Spleen (tissue), 11 donors: ENCODE data around the gene MACROD2. TPM values are rescaled to one million over a fixed set of nuclear protein-coding genes. Genes with fewer than 3 reads are reported as not detected.

Experiments used
- DNase-seq: peaks from one replicate; pipeline ENCODE4 v3.0.0-alpha.2; 2020
- H3K27ac ChIP-seq, 8 donors: fragments of 200-600 bp; sonication (generic) in 7 of 8; 1 replicate in 4 of 8; 2 replicates in 4 of 8; pipeline versions ENCODE4 v1.5.0 to v1.8.0; 2016 to 2021; ENCODE audit warnings: inconsistent platforms in 4 of 8, mild to moderate bottlenecking in 4 of 8, moderate library complexity in 1 of 8
- H3K27me3 ChIP-seq, 7 donors: fragments of 200-600 bp; sonication (generic) in 6 of 7; replicated peaks in 1 of 7; 1 replicate in 4 of 7; 2 replicates in 3 of 7; pipeline versions ENCODE4 v1.5.0 to v1.8.0; 2016 to 2021; ENCODE audit warnings: inconsistent platforms in 3 of 7, mild to moderate bottlenecking in 1 of 7
- H3K36me3 ChIP-seq, 6 donors: fragments of 200-600 bp; sonication (generic) in 5 of 6; 1 replicate in 4 of 6; 2 replicates in 2 of 6; pipeline versions ENCODE4 v1.5.0 to v1.8.0; 2016 to 2021; ENCODE audit warnings: inconsistent platforms in 2 of 6
- H3K4me1 ChIP-seq, 6 donors: fragments of 200-600 bp; sonication (generic) in 5 of 6; 1 replicate in 3 of 6; 2 replicates in 3 of 6; pipeline versions ENCODE4 v1.5.0 to v1.8.0; 2016 to 2021; ENCODE audit warnings: inconsistent platforms in 3 of 6
- H3K4me3 ChIP-seq, 8 donors: fragments of 200-600 bp; sonication (generic) in 7 of 8; 1 replicate in 4 of 8; 2 replicates in 4 of 8; pipeline versions ENCODE4 v1.5.0 to v1.8.0; 2016 to 2021; ENCODE audit warnings: inconsistent platforms in 4 of 8, mild to moderate bottlenecking in 4 of 8, moderate library complexity in 2 of 8
- H3K9me3 ChIP-seq, 8 donors: fragments of 200-600 bp; sonication (generic) in 7 of 8; 1 replicate in 4 of 8; 2 replicates in 4 of 8; pipeline versions ENCODE4 v1.5.0 to v1.8.0; 2016 to 2021; ENCODE audit warnings: inconsistent platforms in 4 of 8
- POLR2A ChIP-seq, 3 donors: fragments of 450-650 bp; IDR thresholded peaks; one replicate each; pipeline ENCODE4 v1.5.1; 2017; ENCODE audit warnings: antibody characterized with exemption in 3 of 3, mild to moderate bottlenecking in 1 of 3
- POLR2AphosphoS5 ChIP-seq, 3 donors: sonication (generic); formaldehyde crosslinking; IDR thresholded peaks; one replicate each; pipeline ENCODE4 v1.5.1; 2017; ENCODE audit warnings: antibody characterized with exemption in 3 of 3
- WGBS, 5 donors: extraction: QIAGEN DNeasy Blood & Tissue Kit in 3 of 5; methylation state at CpG; one replicate each; pipeline versions ENCODE4 v1.1.5 to v1.1.7; 2013 to 2018; 5-methylcytosine and 5-hydroxymethylcytosine counted together
- intact Hi-C: fragments of 100-400 bp; cut with DNase I; formaldehyde crosslinking; loops from one replicate; pipeline ENCODE4 v1.15.0; 2023; ENCODE audit warnings: low total_unique reads
- polyA plus RNA-seq, 3 donors: library from polyadenylated mRNA; stranded (reverse); fragments of 200-250 nt; gene quantifications; one replicate each; pipeline ENCODE4 v1.2.1, GENCODE V29; 2013
- total RNA-seq, 7 donors: library from RNA; depleted of rRNA in 3 of 7; stranded (reverse); fragments of >200 nt in 3 of 7; fragmentation: NEBNext Ultra II Directional in 4 of 7; extraction: Animal tissue kit (Norgen Biotek cat#: 25700) in 4 of 7; gene quantifications; one replicate each; pipeline versions ENCODE4 v1.1.0 to v1.2.1, GENCODE V29; 2016 to 2021
- TF ChIP-seq, protein P1 (sequence below), 11 experiments: fragments of 200-600 bp in 7 of 11; fragments of 450-650 bp in 4 of 11; sonication (generic) in 4 of 11; IDR thresholded peaks in 8 of 11; conservative IDR thresholded peaks in 3 of 11; 1 replicate in 7 of 11; 2 replicates in 4 of 11; pipeline versions ENCODE4 v1.4.0 to v1.8.0; 2016 to 2021; ENCODE audit warnings: antibody characterized with exemption in 11 of 11, inconsistent platforms in 4 of 11, mild to moderate bottlenecking in 1 of 11
- donor health status: healthy with polysubstance abuse.
- donor health status: DM: no; HTN: no; CAD: no; lungs with moderate emphysema.
- donor health status: DM: no; HTN: no; CAD: no.
- donor health status: Bipolar disorder and iron deficiency.
- donor health status: healthy.
- donor health status: DM: no; HTN: no; CAD: no.
- donor health status: DM: yes; HTN: yes; CAD: no.

MACROD2 gene
- total and polyA plus RNA-seq, 10 donors, result 1.5 to 4.7 (median 3.4) TPM

DNA sequence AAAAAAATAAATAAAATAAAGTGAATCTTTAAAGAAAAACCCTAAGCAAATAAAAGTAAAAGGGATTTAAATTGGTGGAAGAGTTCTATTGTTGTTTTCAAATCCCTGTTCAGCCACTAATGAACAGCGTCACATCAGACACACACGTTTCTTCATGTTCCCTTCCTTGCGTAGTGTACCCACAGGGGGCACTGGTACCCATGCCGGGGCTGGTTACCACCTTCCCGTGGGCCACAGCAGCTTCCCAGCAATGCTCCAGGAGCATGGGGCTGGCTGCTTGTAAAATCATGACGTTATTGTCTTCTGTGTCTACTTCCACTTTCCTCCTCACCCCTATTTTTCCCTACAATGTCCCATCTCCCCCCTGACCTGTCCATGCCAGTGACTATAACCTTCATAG, 1589.2 kb downstream of the MACROD2 start:
- 79 to 90% (median 84%) methylated on average over 6 of the region's 6 CpGs for WGBS, 5 donors
- no peaks in the 10 kb centered on the region for H3K4me1 ChIP-seq
- intact Hi-C loops, result no loop called here
- H3K4me3 ChIP-seq, result no peak overlapping the region
- H3K36me3 ChIP-seq, result no peaks in the 10 kb centered on the region
- no peaks in the 10 kb centered on the region for H3K9me3 ChIP-seq
- TF ChIP-seq POLR2A (IDR thresholded peaks at IDR 0.05), result no peak
- TF ChIP-seq, protein P1, sequence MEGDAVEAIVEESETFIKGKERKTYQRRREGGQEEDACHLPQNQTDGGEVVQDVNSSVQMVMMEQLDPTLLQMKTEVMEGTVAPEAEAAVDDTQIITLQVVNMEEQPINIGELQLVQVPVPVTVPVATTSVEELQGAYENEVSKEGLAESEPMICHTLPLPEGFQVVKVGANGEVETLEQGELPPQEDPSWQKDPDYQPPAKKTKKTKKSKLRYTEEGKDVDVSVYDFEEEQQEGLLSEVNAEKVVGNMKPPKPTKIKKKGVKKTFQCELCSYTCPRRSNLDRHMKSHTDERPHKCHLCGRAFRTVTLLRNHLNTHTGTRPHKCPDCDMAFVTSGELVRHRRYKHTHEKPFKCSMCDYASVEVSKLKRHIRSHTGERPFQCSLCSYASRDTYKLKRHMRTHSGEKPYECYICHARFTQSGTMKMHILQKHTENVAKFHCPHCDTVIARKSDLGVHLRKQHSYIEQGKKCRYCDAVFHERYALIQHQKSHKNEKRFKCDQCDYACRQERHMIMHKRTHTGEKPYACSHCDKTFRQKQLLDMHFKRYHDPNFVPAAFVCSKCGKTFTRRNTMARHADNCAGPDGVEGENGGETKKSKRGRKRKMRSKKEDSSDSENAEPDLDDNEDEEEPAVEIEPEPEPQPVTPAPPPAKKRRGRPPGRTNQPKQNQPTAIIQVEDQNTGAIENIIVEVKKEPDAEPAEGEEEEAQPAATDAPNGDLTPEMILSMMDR (IDR thresholded peaks at IDR 0.05 in 8 of 11, conservative IDR thresholded peaks at IDR 0.05 in 3 of 11), result no peak
- TF ChIP-seq POLR2AphosphoS5 (IDR thresholded peaks at IDR 0.05), result no peak
- no peak overlapping the region for H3K27ac ChIP-seq
- no peaks in the 10 kb centered on the region for H3K27me3 ChIP-seq
- no peak for DNase-seq

DNA sequence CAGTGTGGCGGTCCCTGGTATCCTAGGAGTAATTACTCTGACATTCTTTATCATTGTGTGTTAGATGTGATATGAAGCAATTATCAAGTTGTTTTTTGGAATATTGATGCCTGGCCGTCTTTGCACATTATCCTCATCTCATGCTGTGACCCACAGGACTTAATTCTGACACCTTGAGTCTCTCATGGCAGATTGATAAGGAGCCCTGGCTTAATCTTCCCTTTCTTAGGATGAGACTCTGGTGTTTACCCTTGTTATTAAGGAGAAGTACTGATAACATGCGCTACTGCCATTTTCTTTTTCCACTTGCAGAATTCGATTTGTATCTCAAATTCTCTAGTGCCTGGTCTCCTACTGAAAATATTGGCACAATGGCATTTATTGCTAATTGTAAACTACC, 1597.8 kb downstream of the MACROD2 start:
- TF ChIP-seq POLR2AphosphoS5 (IDR thresholded peaks at IDR 0.05), result no peak
- TF ChIP-seq POLR2A (IDR thresholded peaks at IDR 0.05), result no peak
- TF ChIP-seq, protein P1 (IDR thresholded peaks at IDR 0.05 in 8 of 11, conservative IDR thresholded peaks at IDR 0.05 in 3 of 11), result no peak
- no peak for DNase-seq
- Histone ChIP-seq H3K36me3 (no peaks in the 10 kb centered on the region), H3K27me3 (no peaks in the 10 kb centered on the region), H3K4me1 (no peaks in the 10 kb centered on the region), H3K4me3 (no peak overlapping the region), H3K27ac (no peak overlapping the region), H3K9me3 (no peaks in the 10 kb centered on the region)
- intact Hi-C loops, result no loop called here
- WGBS, 5 donors, result 84 to 92% (median 85%) methylated on average over 4 of the region's 4 CpGs

DNA sequence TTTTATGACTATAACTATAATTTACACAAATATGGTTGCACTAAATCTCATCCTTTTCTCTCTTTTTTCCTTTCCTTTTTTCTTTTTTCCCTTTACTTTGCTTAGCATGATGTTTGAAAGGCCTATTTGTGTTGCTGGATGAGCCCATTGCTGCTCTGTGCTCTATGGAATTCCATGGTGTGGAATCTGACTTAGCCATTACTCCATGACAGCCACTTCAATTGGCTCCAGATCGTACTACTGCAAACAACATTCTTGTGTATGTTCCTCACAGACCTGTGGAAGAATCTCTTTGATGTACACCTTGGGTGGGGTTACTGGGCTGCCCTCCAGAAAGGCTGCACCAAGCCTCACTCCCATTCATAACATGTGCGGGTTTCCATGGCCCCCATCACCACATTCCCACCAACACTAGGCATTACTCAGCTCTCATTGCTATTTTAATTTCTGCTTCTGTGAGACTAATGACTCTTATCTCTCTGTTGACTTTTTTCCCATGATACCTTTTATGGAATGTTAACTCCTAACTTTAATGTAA, 1598.9 kb downstream of the MACROD2 start:
- Histone ChIP-seq H3K27ac (no peak overlapping the region), H3K9me3 (no peaks in the 10 kb centered on the region), H3K4me1 (no peaks in the 10 kb centered on the region), H3K4me3 (no peak overlapping the region), H3K27me3 (no peaks in the 10 kb centered on the region), H3K36me3 (no peaks in the 10 kb centered on the region)
- 73 to 90% (median 80%) methylated on average over 2 of the region's 2 CpGs for WGBS, 5 donors
- intact Hi-C loops, result no loop called here
- TF ChIP-seq, protein P1 (IDR thresholded peaks at IDR 0.05 in 8 of 11, conservative IDR thresholded peaks at IDR 0.05 in 3 of 11), result no peak
- TF ChIP-seq POLR2A (IDR thresholded peaks at IDR 0.05), result no peak
- TF ChIP-seq POLR2AphosphoS5 (IDR thresholded peaks at IDR 0.05), result no peak
- no peak for DNase-seq

DNA sequence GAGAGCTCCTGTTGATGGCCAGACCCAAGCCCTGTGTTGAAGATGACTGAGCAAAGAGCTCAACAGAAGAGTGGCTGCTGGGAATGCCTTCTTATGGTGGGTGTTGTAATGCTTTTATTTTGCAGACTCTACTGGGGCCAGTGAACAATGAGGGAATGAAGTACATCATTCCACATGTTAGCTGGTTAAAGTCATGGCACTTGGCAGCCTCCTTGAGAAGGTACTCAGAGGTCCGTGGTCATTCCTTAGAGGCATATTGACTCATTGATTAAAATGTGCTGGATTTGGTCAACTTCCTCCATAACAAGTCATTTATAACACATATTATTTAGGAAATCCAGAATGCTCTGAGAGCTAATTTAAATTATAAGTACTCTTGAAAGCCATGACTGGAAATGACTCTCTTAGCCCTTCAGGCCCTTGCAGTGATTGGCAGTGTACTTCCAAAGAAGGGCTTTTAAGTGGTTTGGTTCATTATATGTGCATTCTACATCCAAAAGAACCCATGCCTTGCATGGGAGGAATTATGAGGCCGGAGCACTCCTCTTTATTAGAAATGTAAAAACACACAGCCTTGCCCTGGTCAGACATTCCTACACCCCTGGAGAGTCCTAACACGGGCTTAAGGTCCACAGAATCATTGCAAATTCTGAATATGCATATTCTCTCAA, 1601.0 kb downstream of the MACROD2 start:
- Histone ChIP-seq H3K4me1 (no peaks in the 10 kb centered on the region), H3K27ac (no peak overlapping the region), H3K36me3 (no peaks in the 10 kb centered on the region), H3K4me3 (no peak overlapping the region), H3K27me3 (no peaks in the 10 kb centered on the region), H3K9me3 (no peaks in the 10 kb centered on the region)
- intact Hi-C loops, result no loop called here
- no peak for DNase-seq
- TF ChIP-seq, protein P1 (IDR thresholded peaks at IDR 0.05 in 8 of 11, conservative IDR thresholded peaks at IDR 0.05 in 3 of 11), result no peak
- TF ChIP-seq POLR2A (IDR thresholded peaks at IDR 0.05), result no peak
- no peak for TF ChIP-seq POLR2AphosphoS5 (IDR thresholded peaks at IDR 0.05)
- 57 to 85% (median 67%) methylated on average over 3 of the region's 3 CpGs for WGBS, 5 donors
